ENCODE data around the gene GOLGA6C. TPM values are rescaled to one million over a fixed set of nuclear protein-coding genes. Genes with fewer than 3 reads are reported as not detected.
"Not testable (repeated sequence)": the region's sequence is repeated elsewhere in the genome, so short reads cannot be mapped to it uniquely, and the experiment has no call there.

The GOLGA6C gene
- total RNA-seq, 2 experiments from 2014 or later: not detected

GRCh38 chr15:75312548-75312947, 54.4 kb downstream of the GOLGA6C start:
- H3K4me3 Mint-ChIP-seq; H3K36me3 Mint-ChIP-seq (ENCODE audit: low read depth); POLR2A ChIA-PET; H3K9me3 Mint-ChIP-seq (ENCODE audit: insufficient read depth); H3K27ac Mint-ChIP-seq; ATAC-seq; DNase-seq; CTCF ChIA-PET: not testable (repeated sequence)
- peaks cover 13% of the 10 kb centered on the region for H3K4me1 Mint-ChIP-seq (ENCODE audit: low read depth)
- peaks cover 22% of the 10 kb centered on the region for H3K27me3 Mint-ChIP-seq (ENCODE audit: low read depth)

GRCh38 chr15:75313116-75313845, 55.1 kb downstream of the GOLGA6C start:
- ATAC-seq (no peak), DNase-seq (no peak)
- peaks cover 11% of the 10 kb centered on the region for H3K4me1 Mint-ChIP-seq (ENCODE audit: low read depth)
- ChIA-PET POLR2A (no interaction called here), CTCF (no interaction called here)
- peaks cover 18% of the 10 kb centered on the region for H3K27me3 Mint-ChIP-seq (ENCODE audit: low read depth)
- no peaks in the 10 kb centered on the region for H3K36me3 Mint-ChIP-seq (ENCODE audit: low read depth)
- no peak overlapping the region for H3K27ac Mint-ChIP-seq
- no peaks in the 10 kb centered on the region for H3K9me3 Mint-ChIP-seq (ENCODE audit: insufficient read depth)
- no peak overlapping the region for H3K4me3 Mint-ChIP-seq

- no peak for DNase-seq
- CTCF ChIA-PET: no interaction called here
Measured at GRCh38 chr15:75314552-75315290, 56.6 kb downstream of the GOLGA6C start.

GRCh38 chr15:75319231-75319897, 61.2 kb downstream of the GOLGA6C start:
- ATAC-seq; H3K36me3 Mint-ChIP-seq (ENCODE audit: low read depth); H3K27ac Mint-ChIP-seq; H3K9me3 Mint-ChIP-seq (ENCODE audit: insufficient read depth); H3K4me1 Mint-ChIP-seq (ENCODE audit: low read depth); DNase-seq; POLR2A ChIA-PET; H3K27me3 Mint-ChIP-seq (ENCODE audit: low read depth); CTCF ChIA-PET; H3K4me3 Mint-ChIP-seq: not testable (repeated sequence)

More at GRCh38 chr15:75314552-75315290, 56.6 kb downstream of the GOLGA6C start:
- Mint-ChIP-seq H3K36me3 (ENCODE audit: low read depth) (no peaks in the 10 kb centered on the region), H3K27ac (no peak overlapping the region), H3K9me3 (ENCODE audit: insufficient read depth) (no peaks in the 10 kb centered on the region), H3K4me3 (no peak overlapping the region), H3K4me1 (ENCODE audit: low read depth) (peaks cover 10% of the 10 kb centered on the region), H3K27me3 (ENCODE audit: low read depth) (peaks cover 9% of the 10 kb centered on the region)
- no peak for ATAC-seq
- POLR2A ChIA-PET: no interaction called here

Other genes with a start within 250 kb of the GOLGA6C start
- gene PPCDC, start 234.7 kb upstream of the GOLGA6C start, total RNA-seq: 10 to 100 TPM; 27.3 to 29.1 TPM
- 10 to 100 TPM; 57.2 to 59.4 TPM for gene C15orf39, start 56.5 kb upstream of the GOLGA6C start, total RNA-seq
- gene GOLGA6D, start 24.5 kb downstream of the GOLGA6C start, total RNA-seq: not detected
- gene COMMD4, start 77.7 kb downstream of the GOLGA6C start, total RNA-seq: 100 to 1,000 TPM; 101 to 103 TPM
- gene NEIL1, start 88.7 kb downstream of the GOLGA6C start, total RNA-seq: 1 to 10 TPM; 2.8 to 3.2 TPM
- gene MAN2C1, start 110.3 kb downstream of the GOLGA6C start, total RNA-seq: 100 to 1,000 TPM; 123 to 131 TPM
- 100 to 1,000 TPM in 1 of 2 experiments, 10 to 100 TPM in 1; 96.7 to 104 TPM for gene SIN3A, start 193.4 kb downstream of the GOLGA6C start, total RNA-seq

All from activated CD8-positive, alpha-beta T cell treated with anti-CD3 and anti-CD28 coated beads, Interleukin-2, amount 10 ng/mL, durations not matched to agents 7 days and 5 days (primary cell).